Ovary (tissue), 3 donors: ENCODE measurements around the gene PPA2.

Source experiments
- EP300 ChIP-seq: sonication (generic); formaldehyde crosslinking; IDR thresholded peaks from one replicate; pipeline ENCODE4 v1.6.1; 2017; ENCODE audit warnings: antibody characterized with exemption
- POLR2A ChIP-seq: fragments of 450-650 bp; IDR thresholded peaks from one replicate; pipeline ENCODE4 v1.6.1; 2017; ENCODE audit warnings: antibody characterized with exemption, mild to moderate bottlenecking, moderate library complexity
- TF ChIP-seq, protein P1 (sequence below), 3 donors: fragments of 450-650 bp in 2 of 3; fragments of 200-600 bp in 1 of 3; IDR thresholded peaks; one replicate each; pipeline versions ENCODE4 v1.5.1 to v1.8.0; 2016 to 2022; ENCODE audit warnings: antibody characterized with exemption in 3 of 3, mild to moderate bottlenecking in 1 of 3
- donor health status: DM: no; HTN: no; CAD: no.

DNA sequence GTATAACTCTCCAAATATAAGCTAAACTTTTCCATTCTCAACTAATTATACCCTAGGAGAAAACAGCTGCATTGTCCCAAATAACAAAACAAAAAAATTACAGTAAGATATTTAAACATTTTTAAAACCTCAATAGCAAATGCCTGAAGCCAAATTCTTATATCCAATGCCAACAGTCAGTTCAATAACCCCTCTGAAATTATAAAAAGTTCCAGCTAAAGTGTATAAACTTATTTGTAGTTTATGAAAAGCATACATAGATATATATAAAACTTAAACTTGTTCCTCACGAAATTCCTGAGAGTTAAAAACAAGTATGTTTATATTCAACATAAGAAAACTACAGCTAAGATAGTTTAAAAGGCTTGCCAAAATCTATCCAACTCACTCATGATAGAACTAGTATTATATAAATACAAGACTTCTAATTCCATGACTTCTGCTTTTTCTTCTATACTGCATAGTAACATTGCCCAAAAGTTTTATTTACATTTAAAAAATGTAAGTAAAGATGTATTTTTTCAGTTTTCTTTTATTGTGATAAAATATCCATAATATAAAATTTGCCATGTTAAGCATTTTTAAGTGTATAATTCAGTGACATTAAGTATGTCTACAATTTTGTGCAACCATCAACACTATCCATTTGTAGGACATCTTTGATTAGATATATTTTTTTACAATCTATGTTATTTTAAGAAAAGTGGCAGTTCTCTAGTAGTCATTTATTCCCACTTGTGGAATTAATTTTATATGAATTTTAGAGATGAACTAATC lies 72.8 kb downstream of the PPA2 start:
- TF ChIP-seq EP300 (no peak), POLR2A (no peak)
- TF ChIP-seq, protein P1, sequence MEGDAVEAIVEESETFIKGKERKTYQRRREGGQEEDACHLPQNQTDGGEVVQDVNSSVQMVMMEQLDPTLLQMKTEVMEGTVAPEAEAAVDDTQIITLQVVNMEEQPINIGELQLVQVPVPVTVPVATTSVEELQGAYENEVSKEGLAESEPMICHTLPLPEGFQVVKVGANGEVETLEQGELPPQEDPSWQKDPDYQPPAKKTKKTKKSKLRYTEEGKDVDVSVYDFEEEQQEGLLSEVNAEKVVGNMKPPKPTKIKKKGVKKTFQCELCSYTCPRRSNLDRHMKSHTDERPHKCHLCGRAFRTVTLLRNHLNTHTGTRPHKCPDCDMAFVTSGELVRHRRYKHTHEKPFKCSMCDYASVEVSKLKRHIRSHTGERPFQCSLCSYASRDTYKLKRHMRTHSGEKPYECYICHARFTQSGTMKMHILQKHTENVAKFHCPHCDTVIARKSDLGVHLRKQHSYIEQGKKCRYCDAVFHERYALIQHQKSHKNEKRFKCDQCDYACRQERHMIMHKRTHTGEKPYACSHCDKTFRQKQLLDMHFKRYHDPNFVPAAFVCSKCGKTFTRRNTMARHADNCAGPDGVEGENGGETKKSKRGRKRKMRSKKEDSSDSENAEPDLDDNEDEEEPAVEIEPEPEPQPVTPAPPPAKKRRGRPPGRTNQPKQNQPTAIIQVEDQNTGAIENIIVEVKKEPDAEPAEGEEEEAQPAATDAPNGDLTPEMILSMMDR (IDR thresholded peaks at IDR 0.05) = no peak
